Measurements from ENCODE around the gene ARHGAP26.

DNA sequence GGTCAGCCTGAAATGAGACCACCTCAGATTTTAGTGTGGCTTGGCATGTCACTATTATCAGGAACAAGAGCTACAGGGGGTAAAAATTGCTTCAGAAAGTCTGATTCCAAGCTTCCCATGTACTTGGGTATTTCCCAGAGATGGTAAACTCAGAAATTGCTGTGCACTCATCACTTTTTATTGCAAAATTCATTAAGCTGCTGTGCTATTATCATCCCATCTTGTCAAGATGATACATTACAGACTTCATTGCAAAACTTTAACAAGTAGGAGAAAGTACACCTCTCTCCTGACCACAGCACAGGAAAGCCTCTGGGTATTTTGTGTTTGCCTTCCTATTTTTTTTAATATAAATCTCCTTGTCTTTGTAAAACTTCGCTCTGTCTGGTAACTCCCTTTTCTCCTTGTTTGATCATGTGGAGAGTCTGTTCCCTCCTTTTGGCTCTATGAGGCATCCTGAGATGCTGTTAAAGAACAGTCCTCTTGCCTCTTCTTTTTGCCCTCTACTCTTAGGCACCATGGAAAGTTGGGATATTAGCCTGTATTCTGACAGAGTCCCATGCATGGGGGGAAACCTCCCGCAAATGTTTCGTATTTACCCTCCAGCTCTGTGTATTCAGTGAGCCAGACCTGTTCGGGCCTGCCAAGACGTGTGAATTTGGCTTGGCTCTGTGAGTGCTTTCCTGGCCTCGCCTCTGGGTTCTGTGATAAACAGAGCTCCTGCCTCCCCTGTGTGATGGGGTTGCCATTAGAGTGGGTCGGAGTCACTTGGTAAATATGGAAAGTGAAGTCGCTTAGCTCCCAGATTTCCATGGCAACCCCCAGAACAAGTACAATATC, 372.6 kb downstream of the ARHGAP26 start:
- TF ChIP-seq, protein P1, sequence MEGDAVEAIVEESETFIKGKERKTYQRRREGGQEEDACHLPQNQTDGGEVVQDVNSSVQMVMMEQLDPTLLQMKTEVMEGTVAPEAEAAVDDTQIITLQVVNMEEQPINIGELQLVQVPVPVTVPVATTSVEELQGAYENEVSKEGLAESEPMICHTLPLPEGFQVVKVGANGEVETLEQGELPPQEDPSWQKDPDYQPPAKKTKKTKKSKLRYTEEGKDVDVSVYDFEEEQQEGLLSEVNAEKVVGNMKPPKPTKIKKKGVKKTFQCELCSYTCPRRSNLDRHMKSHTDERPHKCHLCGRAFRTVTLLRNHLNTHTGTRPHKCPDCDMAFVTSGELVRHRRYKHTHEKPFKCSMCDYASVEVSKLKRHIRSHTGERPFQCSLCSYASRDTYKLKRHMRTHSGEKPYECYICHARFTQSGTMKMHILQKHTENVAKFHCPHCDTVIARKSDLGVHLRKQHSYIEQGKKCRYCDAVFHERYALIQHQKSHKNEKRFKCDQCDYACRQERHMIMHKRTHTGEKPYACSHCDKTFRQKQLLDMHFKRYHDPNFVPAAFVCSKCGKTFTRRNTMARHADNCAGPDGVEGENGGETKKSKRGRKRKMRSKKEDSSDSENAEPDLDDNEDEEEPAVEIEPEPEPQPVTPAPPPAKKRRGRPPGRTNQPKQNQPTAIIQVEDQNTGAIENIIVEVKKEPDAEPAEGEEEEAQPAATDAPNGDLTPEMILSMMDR (conservative IDR thresholded peaks at IDR 0.05 in 1 of 2, IDR thresholded peaks at IDR 0.05 in 1 of 2; ENCODE audit: low read depth in 1 of 2, low read length in 2 of 2) = no peak
- no peak for TF ChIP-seq EZH2 (IDR thresholded peaks at IDR 0.05; ENCODE audit: low read length, missing control alignments)
